ENCODE results near the gene CHD2.
"Not testable (repeated sequence)": the region's sequence is repeated elsewhere in the genome, so short reads cannot be mapped to it uniquely, and the experiment has no call there.

Gene CHD2

DNA sequence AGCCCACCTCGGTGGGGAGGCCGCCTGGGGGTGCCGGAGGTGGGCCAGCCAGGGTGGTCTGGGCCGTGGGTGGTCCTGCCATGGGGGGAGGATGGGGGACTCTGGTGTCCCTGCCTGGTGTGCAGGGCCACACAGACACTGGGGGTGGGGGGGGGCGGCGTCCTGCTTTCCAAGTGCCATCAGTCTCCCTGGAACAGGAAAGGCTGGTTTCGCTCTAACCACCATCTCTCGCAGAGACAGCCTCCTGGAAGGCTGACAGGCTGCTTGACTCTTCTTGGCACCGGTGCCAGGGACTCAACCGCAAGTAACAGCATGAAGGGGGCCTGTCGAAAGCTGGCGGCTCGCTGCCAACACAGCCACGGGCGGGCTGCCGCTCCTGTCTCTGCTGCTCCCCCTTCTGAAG lies 148.6 kb downstream of the CHD2 start:
- no peak for DNase-seq (ENCODE audit: low read depth in 2 of 2)

DNA sequence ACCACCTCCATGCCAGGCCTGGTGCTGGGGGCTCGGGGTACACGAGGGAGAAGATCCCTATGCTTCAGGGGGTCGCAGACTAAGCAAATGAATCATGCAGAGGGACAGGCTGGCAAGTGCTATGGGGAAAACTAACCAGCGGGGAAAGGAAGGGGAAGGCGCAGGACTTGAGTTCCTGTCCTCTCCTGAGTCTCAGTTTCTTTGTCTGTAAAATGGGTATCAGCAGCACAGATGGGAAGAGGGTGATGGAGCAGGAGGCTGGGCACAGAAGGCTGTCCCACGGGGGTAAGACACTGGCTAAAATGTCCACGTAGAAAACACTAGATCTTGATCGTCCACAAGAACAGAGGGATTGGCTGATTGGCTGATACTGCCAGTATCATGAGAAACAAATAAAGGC lies 149.1 kb downstream of the CHD2 start:
- DNase-seq (ENCODE audit: low read depth in 2 of 2): no peak

DNA sequence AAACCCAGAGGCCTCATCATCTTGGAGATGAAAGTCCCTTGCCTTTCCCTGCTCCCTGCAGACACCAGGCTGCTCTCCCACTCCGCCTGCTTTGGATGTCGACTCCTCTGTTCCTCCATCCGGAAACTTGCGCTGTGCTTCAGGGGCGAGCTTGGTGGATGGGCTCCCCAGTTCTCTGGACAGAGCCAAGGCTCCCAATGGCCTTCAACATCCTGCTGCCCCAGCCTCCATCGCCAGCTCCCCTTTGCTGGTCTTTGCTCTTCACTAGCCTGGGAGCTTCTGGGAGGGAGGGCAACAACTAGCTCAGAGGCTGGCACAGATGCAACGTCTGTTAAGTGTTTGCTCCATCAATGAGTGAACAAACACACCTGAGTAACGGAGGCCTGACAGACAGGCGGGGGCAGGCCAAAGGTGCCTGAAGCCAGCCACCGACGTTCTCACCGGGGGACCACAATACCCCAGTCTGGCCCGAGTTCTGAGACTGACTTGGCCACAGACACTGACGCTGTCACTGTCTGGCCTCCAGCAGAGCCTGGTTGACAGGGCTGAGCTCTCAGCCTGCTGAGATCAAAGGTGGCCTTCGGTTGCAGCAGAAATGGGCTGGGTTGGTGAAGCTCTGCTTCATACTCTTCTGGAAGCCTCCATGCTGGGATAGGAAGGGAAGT lies 149.9 kb downstream of the CHD2 start:
- no peak for DNase-seq (ENCODE audit: low read depth in 2 of 2)

DNA sequence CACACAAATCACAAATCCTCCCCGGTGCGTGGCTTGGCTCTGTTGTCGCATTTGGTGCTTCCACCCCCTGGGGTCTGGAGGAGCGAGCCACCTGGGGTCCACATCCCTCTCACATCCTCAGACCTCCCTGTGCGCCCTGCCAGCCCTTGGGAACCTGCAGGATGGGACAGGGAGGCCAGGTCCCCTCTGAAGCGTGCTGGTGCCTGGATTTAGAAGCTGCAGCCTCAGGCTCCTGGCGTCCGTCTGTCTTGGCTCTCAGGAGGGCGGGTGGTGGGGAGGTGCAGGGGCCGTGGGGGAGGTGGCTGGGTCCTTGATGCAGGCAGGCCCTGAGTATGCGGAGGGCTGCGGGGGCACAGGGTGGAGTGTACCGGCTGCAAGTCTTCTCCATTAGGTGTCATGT lies 150.5 kb downstream of the CHD2 start:
- no peak for DNase-seq (ENCODE audit: low read depth in 2 of 2)

DNA sequence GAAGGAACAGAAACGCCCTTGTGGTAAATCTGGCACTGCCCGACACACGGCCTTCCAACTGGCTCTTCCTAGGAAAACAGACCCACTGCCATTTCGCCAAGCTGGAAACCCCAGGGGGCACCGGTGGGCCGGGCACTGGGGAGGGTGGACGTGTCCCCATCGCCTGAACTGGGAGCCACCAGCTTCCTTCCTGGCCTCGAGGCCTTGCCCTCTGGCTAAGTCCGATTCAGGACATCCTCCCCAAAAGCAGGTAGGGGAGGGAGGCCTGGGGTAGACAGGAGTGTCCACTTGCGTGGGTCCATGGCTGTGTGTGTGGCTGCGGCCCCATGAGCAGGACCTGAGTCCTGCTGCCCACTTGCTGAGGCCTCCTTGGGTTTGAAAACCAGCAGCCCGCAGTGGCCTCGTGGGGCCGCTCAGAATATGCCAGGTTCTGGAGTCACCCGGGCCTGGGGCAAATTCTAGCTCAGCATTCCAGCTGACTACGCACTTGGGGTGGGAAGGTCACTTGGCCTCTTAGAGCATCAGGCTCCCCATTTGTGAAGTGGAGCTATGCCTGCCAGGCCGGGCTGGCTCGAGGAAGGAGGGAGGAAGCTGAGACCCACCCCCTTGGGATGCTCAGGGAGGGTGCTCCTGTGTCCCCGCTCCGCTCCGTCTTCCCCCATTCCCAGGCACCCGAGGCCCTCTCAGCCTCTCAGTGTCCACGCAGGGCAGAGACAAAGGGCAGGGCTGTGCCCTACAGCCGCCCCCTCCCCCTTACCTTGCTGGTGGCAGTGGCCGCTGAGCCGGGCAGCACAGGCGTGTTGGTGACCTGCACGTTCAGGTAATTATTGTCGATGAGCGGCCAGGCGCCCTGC lies 151.3 kb downstream of the CHD2 start:
- no peak for DNase-seq (ENCODE audit: low read depth in 2 of 2)

DNA sequence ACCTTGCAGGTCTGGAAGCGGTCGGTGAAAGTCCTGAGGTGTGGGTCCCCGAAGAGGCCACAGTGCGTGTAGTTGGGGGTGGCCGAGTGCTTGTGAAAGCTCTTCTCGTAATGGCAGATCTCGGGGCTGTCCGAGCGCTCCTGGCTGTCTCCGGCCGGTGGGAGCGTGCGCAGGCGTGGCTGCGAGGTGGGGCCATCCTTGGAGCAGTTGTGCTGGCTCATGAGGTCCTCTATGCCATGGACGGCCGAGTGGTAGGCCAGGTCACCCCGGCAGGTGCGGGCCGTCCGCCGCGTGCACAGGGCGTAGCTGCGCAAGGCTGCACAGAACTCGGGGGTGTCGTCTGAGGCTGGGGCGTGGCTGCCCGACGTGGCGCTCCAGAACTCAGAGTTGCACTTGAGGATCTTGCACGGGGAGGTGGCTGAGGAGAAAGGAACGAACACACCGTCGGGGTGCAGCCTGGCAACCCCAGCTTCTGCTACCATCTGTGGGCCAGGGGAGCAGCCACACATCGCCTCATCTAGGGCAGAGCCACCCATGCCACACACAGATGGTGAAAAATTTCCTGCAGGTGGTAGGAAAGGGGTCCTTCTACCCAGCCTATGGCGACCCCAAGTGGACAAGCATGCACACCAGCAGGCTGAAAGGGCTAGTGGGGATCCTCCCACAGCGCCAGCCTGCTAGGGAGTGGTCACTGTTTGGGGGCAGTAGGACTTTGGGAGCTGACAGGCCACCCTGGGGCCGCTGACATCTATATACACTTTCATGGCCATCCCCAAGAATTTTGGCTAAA lies 152.2 kb downstream of the CHD2 start:
- no peak for DNase-seq (ENCODE audit: low read depth in 2 of 2)

DNA sequence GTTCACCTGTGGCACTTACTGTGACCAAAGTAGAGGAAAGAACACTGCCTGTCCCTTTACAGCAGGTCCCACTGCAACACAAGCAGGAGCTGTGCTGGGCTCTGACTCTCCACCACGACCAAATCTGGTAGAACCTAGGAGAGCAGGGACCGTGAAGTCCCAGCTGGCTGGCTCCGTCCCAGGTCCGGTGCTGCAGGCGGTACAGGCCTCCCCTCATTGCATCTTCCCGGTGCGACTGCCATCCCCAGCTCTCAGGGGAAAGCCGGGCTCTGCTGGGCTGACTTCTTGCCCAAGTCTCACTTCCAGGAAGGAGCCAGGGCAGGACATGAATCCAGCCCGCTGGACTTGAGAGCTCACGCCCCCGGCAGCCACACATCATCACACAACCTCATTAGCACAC lies 155.1 kb downstream of the CHD2 start:
- no peak for DNase-seq (ENCODE audit: low read depth in 2 of 2)

DNA sequence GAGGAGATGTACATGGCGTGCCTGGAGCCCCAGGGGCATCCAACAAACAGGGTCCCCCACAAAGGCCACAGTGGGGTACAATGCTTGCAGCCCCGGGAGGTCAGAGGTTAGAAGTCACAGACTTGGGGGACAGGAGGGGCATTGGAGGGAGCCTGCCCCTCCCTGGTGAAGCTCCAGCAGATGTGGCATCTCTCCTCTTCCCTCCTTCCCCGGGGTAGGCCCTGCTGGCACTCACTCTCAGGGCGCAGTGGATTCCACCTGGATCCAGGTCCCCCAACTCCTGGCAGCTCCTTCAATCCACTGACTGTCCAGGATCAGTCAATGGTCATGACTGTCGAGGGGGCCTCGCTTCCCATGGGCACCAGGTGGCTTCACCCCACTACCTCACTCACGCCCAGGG lies 156.7 kb downstream of the CHD2 start:
- DNase-seq (ENCODE audit: low read depth in 2 of 2): no peak

DNA sequence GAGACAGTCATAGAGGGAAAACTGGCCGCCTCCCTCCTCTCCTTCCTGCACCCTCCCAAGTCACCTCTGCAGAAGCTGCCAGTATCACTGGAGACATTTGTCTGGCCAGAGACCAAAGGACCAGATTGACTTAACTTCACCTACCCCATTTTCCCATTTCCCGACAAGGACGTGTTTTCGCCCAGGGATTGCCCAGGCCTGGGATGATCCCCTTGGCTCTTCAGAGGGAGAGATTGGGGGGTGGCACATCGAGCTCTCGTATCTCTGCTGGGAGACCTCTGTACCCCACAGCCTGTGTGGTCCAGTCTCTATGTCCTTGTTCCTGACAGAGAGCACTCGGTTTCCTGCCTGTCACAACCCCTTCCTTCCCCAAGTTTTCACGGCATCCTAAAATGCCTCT lies 157.5 kb downstream of the CHD2 start:
- no peak for DNase-seq (ENCODE audit: low read depth in 2 of 2)

DNA sequence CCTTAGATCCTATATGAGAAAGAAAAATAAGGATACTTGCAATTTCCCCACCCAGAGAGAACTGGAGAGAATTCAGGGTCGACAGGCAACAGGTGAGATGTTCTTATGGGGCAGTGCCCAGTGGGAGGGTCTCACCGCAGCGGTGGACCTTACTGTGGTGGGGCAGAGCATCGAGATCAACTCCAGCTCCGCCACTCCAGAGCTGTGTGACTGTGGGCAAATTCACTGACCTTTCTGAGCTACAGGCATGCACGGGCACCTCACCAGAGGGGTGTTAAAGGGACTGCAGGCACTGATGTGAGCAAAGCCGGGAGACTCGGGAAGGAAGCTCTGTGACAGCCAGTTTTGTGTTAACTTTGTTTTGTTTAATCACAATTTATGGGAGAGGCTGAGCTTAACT lies 158.0 kb downstream of the CHD2 start:
- DNase-seq (ENCODE audit: low read depth in 2 of 2): no peak

DNA sequence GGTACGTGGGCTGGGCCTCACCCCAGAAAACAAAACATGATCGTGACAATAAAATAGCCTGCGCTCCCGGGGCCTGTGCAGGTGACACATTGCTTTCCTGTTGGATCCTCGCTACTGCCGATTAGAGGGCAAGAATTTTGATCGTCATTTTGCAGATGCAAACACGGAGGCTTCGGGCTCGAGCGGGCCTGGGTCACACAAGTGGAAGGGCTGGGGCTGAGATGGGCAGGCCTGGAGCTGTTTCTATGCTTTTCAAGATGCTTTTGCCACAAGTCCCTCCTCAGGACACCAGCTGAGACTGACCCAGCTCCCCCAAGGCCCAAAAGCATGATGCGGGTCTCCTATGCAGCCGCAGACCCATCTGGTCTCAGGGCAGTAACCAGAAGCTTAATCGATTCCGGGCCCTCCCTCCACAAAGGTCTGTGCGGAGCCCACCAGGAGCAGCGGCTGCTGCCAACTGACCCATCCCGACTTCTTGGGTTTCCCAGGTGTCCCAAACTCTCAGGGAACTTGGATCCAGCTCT lies 158.8 kb downstream of the CHD2 start:
- no peak for DNase-seq (ENCODE audit: low read depth in 2 of 2)

DNA sequence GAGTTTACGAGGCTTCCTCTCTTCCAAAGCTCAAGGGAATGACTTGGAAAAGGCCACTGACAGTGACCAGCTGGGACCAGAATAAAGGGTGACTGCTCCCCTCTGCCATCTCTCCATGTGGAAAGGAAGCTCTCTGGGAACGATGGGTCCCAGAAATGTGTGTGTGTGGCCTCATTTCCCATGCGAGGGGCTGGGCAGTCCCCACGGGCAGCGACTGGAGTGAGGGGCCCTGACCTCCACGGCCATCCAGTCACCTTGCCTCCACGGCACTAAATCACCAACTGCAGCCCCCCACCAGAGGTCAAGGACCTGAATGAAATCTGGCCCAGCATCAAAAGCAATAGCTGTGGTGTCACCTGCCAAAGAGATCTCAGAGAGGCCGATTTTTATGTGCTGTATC lies 159.3 kb downstream of the CHD2 start:
- no peak for DNase-seq (ENCODE audit: low read depth in 2 of 2)

DNA sequence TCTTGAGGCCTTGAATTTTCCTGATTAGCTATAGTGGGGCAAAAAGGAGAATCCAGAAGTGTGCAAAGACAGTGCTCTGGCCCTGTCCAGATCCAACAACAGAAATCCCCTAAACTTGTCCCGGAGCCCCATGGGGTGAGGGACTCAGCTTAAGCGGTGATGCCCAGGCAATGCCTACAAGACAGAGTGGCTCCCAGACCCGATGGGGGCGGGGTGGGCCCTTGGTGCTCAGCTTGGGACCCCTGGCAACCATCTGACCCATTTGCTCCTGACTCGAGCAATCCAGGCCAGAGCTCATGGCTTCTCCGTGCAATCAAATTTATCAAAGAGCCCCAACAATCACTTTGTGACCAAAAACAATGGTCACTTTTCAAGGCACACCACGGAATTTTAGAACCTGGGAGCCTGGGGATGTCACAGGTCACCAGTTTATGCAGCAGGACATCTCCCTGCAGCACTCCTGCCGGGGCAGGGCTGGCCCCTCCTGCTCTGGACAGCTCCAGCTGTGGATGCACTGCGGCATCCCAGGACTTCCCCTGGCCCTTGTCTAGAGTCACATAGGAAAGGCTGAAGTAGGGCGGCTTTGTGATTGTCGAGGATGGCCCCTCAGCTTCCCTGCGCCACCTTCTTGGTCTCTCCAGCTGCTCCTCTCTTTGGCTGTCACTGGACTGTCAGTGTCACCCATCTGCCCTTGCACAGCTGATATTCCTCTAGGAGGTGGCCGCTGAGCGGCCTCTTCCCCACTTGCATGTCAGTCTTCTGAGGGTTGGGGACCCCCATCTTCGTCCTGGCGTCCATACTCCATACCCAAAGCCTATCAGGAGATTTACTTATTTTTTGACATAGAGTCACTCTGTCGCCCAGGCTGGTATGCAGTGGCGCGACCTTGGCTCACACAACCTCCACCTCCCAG lies 160.5 kb downstream of the CHD2 start:
- no peak for DNase-seq (ENCODE audit: low read depth in 2 of 2)

DNA sequence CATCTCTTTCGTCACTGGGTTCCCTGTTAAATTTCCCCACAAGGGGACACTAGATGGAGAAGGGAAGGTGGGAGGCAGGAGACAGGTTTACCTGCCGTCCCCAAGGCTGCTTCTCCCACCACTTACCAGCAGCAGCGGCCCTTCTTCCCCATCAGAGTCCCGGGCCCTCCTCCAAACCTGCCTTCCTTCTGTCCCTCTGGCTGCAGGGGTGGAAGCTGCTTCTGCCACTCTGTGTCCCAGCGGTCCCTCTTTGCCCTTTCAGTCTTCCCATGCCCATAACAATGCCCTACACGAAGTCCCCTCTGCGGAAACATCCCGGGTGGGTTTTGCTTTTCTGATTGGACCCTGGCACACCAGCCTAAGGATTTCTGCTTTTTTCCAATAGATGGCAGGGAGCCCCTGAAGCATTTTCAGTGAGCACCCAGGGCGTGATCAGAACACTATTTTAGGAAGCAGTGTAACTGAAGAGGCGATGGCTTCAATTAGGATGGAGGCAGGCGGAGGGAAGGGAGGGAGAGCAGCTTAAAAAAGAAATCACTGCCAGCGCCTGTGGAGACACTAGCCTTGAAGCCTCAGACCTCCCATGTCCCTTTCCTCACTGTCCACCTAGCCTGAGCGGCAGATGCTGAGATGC lies 162.6 kb downstream of the CHD2 start:
- DNase-seq (ENCODE audit: low read depth in 2 of 2): not testable (repeated sequence)

DNA sequence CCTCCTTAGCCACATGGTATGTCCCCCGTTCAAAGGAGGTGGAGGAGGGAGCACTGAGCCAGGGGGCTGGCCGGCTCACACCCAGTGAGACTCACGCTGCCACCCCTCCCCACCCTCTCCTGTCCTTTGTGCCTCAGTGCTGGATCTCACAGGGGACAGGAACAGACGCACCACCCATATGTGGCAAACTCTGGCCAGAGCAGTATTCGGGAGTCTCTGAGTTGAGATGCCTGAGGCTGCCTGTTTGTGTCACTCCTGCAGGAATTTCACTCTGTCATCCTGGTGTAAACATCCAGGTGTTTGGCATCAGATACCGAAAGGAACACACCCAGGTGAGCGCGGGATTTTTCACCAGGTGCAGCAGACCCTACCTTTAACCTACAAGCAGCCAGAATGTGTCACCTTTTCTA lies 163.1 kb downstream of the CHD2 start:
- DNase-seq (ENCODE audit: low read depth in 2 of 2): no peak

DNA sequence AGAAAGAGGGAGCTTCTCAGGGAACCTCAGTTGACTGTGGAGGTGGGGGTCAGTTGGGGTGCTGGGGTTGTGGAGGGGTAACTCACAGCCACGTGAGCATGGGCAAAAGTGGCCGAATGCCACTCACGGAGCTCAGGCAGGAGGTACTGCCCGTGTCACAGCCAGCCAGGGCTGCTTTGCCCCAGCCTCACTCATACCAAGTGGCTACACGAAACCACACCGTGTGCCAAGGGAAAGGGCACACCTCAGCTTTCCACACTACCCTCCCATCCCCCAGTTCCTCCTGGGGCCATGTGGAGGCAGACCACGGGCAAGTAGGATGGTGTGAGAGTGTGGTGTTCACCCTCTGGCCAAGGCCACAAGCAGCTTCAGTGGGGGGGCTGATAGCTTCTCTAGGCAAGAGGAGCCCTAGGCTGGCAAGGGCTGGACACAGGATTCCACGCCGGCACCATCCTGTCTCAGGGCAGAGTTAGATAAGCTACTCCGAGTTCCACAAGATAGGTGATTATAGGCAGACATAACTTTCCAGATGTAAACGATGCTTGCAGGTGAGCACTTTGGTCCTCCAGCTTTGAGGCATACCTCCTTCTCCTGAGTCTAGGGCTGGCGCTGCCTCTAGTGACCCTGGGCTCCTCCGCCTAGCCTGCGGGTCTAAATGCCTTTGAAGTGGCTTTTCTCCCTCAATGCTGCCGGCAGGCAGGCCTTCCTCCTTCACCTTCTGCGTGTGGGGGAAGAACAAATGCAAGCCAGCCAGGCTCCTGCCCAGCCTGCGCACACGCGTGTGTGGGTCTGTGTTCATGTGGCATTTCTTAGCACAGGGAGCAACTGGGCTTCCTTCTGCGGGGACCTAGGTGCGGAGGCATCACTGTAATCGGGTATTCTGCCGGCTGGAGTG lies 163.9 kb downstream of the CHD2 start:
- no peak for DNase-seq (ENCODE audit: low read depth in 2 of 2)

DNA sequence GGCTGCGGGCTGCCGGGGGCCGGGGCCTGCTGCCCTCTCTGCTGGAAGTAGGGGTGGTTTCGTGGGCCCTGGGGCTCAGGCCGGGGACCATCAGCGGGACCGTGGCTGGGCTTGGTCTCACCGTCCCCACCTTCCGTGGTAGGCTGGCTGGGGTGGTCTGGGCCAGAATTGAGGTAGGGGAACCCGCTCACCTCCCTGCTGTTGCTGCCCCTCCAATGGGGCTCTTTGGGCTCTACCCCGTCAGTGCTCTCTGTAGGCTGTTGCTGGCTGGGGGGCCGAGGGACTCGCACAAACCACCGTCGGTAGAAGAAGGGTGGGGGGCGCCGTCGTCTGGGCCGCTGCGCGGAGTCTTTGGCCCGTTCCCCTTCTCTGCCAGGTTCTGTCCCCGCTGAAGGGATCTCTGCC lies 165.5 kb downstream of the CHD2 start:
- DNase-seq (ENCODE audit: low read depth in 2 of 2): no peak

DNA sequence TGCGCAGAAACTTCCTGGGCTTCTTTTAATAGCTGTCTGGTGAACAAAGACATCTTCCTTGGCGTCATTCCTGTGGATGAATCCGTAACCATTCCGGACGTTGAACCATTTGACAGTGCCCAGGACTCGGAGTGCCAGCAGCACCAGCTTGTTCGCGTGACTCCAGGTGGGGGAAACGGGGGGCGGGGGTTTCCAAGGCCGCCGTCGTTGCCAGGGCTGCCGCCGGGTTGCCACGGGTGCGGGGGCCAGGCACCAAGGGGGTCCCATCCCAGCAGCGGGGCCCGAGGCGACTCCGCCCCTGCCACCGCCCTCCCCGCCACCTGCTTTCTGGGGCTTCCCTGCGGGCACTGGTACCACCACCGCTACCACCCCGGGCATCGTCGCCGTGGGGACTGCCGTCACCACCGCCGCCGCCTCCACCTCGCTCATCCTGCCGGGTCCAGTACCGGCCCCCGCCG lies 166.1 kb downstream of the CHD2 start:
- DNase-seq (ENCODE audit: low read depth in 2 of 2): no peak

DNA sequence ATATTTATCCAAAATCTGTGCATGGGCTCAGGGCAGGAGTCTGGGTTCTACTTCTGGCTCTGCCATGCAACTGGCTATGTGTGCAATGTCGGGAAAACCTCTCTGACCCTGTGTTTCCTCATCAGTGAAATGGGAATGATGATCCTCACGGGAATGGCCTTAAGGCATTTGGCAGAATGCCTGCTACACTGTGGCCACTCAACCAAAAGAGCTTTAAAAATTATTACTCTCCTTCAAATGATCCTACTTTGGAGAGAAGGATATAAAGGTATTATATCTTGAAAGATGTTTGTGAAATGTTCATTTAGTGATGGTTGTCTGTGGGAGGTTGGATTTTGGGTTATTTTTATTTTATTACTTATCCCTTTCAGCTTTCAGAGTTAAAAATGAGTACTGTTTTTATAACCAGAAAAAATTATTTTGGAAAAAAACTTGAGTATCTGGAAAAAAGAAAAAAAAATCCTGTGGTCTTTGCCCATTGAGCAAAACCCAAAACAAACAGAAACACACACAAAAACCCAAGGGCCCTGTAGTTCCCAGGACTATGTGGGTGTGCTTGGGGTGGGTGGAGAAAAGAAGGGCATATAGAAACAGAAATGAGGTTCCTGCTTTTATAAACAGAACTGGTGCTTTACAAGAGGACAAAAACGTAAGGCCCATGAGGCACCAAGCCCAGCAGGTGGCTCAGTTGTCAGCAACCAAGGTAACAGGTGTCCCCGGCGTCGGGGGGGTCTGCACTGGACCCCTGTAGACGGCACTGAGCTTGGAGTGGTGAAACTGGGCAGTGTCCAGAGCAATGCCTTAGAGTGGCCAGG lies 166.9 kb downstream of the CHD2 start:
- no peak for DNase-seq (ENCODE audit: low read depth in 2 of 2)

Data from stimulated activated CD4-positive, alpha-beta T cell treated with anti-CD3 and anti-CD28 coated beads, Interleukin-15, amount 100 ng/mL, for 48 hours (primary cell).